ENCODE measurements around the gene DAP.
"Not testable (repeated sequence)": the region's sequence is repeated elsewhere in the genome, so short reads cannot be mapped to it uniquely, and the experiment has no call there.

Gene DAP

GRCh38 chr5:10654566-10654965 lies 106.5 kb downstream of the DAP start:
- DNase-seq (ENCODE audit: low read depth in 2 of 2), result no peak

GRCh38 chr5:10653751-10654400 lies 107.2 kb downstream of the DAP start:
- no peak for DNase-seq (ENCODE audit: low read depth in 2 of 2)

GRCh38 chr5:10653043-10653442 lies 108.0 kb downstream of the DAP start:
- DNase-seq (ENCODE audit: low read depth in 2 of 2), result no peak

- no peak for DNase-seq (ENCODE audit: low read depth in 2 of 2)
These were observed 108.4 kb downstream of the DAP start for GRCh38 chr5:10652606-10653005.

- DNase-seq (ENCODE audit: low read depth in 2 of 2), result no peak
These were observed 108.9 kb downstream of the DAP start for GRCh38 chr5:10652151-10652550.

GRCh38 chr5:10649666-10650380 lies 111.2 kb downstream of the DAP start:
- no peak for DNase-seq (ENCODE audit: low read depth in 2 of 2)

- DNase-seq (ENCODE audit: low read depth in 2 of 2), result no peak
These were observed 112.0 kb downstream of the DAP start for GRCh38 chr5:10648806-10649665.

GRCh38 chr5:10647640-10648039 lies 113.4 kb downstream of the DAP start:
- DNase-seq (ENCODE audit: low read depth in 2 of 2), result no peak

- DNase-seq (ENCODE audit: low read depth in 2 of 2), result no peak
These were observed 115.4 kb downstream of the DAP start for GRCh38 chr5:10645671-10646070.

GRCh38 chr5:10645146-10645545 lies 115.9 kb downstream of the DAP start:
- DNase-seq (ENCODE audit: low read depth in 2 of 2), result no peak

GRCh38 chr5:10644192-10644591 lies 116.8 kb downstream of the DAP start:
- DNase-seq (ENCODE audit: low read depth in 2 of 2), result no peak

- DNase-seq (ENCODE audit: low read depth in 2 of 2), result no peak
These were observed 118.7 kb downstream of the DAP start for GRCh38 chr5:10642367-10642766.

GRCh38 chr5:10639846-10640368 lies 121.1 kb downstream of the DAP start:
- no peak for DNase-seq (ENCODE audit: low read depth in 2 of 2)

- DNase-seq (ENCODE audit: low read depth in 2 of 2), result not testable (repeated sequence)
These were observed 122.3 kb downstream of the DAP start for GRCh38 chr5:10638723-10639122.

- DNase-seq (ENCODE audit: low read depth in 2 of 2), result no peak
These were observed 123.1 kb downstream of the DAP start for GRCh38 chr5:10637944-10638343.

GRCh38 chr5:10636363-10637142 lies 124.5 kb downstream of the DAP start:
- no peak for DNase-seq (ENCODE audit: low read depth in 2 of 2)

- no peak for DNase-seq (ENCODE audit: low read depth in 2 of 2)
These were observed 125.1 kb downstream of the DAP start for GRCh38 chr5:10635867-10636350.

- peak; percentile 51 to 76 for DNase-seq (ENCODE audit: low read depth in 2 of 2)
These were observed 125.7 kb downstream of the DAP start for GRCh38 chr5:10635257-10635866.

GRCh38 chr5:10634562-10634961 lies 126.5 kb downstream of the DAP start:
- DNase-seq (ENCODE audit: low read depth in 2 of 2), result no peak

GRCh38 chr5:10634050-10634449 lies 127.0 kb downstream of the DAP start:
- DNase-seq (ENCODE audit: low read depth in 2 of 2), result no peak

All from stimulated activated CD4-positive, alpha-beta T cell treated with anti-CD3 and anti-CD28 coated beads, Interleukin-12 subunit alpha, Interleukin-12 subunit beta, amount 100 ng/mL, for 24 hours (primary cell).